Measurements from ENCODE around the gene NPB.
A peak's percentile ranks its signal among the peaks of the same experiment; 100 is the strongest.

NPB gene

GRCh38 chr17:81926451-81927151, 24.6 kb downstream of the NPB start:
- peak; percentile 84 for DNase-seq

- DNase-seq: no peak
These were observed 25.2 kb downstream of the NPB start for GRCh38 chr17:81927152-81927652.

GRCh38 chr17:81927653-81928543, 25.9 kb downstream of the NPB start, which contains the start of gene MAFG:
Gene MAFG, minus strand, starts transcription at chr17:81927735. Its CDS starts 4,550 bp downstream, at chr17:81923185.
- peak; percentile 94 for DNase-seq

GRCh38 chr17:81928544-81929252, 26.7 kb downstream of the NPB start:
- DNase-seq: peak; percentile 36

- no peak for DNase-seq
These were observed 27.5 kb downstream of the NPB start for GRCh38 chr17:81929253-81930141.

- no peak for DNase-seq
These were observed 28.4 kb downstream of the NPB start for GRCh38 chr17:81930142-81931125.

GRCh38 chr17:81931189-81931556, 29.1 kb downstream of the NPB start:
- DNase-seq: no peak

- DNase-seq: no peak
These were observed 29.7 kb downstream of the NPB start for GRCh38 chr17:81931557-81932332.

- no peak for DNase-seq
These were observed 30.4 kb downstream of the NPB start for GRCh38 chr17:81932333-81932983.

GRCh38 chr17:81933178-81933699, 31.2 kb downstream of the NPB start:
- DNase-seq: no peak

- DNase-seq: no peak
These were observed 32.2 kb downstream of the NPB start for GRCh38 chr17:81934098-81934757.

GRCh38 chr17:81934850-81935708, 33.0 kb downstream of the NPB start:
- no peak for DNase-seq

GRCh38 chr17:81935709-81936084, 33.7 kb downstream of the NPB start:
- DNase-seq: no peak

GRCh38 chr17:81939218-81939617, 37.2 kb downstream of the NPB start:
- DNase-seq: no peak

GRCh38 chr17:81939881-81940385, 37.9 kb downstream of the NPB start:
- DNase-seq: no peak

- no peak for DNase-seq
These were observed 38.8 kb downstream of the NPB start for GRCh38 chr17:81940538-81941483.

Measured in fibroblast of skin of back (primary cell).